Stimulated activated CD8-positive, alpha-beta memory T cell treated with anti-CD3 and anti-CD28 coated beads, Interleukin-2, amount 100 ng/mL, for 1 hour (primary cell): ENCODE data around the gene EVPLL.
A peak's percentile ranks its signal among the peaks of the same experiment; 100 is the strongest.
"Not testable (repeated sequence)": the region's sequence is repeated elsewhere in the genome, so short reads cannot be mapped to it uniquely, and the experiment has no call there.

ENCODE experiments used
- DNase-seq, 2 donors: peaks; one replicate each; pipeline ENCODE4 v3.0.0-alpha.2; 2020; ENCODE audit warnings: low read depth in 2 of 2

EVPLL gene

DNA sequence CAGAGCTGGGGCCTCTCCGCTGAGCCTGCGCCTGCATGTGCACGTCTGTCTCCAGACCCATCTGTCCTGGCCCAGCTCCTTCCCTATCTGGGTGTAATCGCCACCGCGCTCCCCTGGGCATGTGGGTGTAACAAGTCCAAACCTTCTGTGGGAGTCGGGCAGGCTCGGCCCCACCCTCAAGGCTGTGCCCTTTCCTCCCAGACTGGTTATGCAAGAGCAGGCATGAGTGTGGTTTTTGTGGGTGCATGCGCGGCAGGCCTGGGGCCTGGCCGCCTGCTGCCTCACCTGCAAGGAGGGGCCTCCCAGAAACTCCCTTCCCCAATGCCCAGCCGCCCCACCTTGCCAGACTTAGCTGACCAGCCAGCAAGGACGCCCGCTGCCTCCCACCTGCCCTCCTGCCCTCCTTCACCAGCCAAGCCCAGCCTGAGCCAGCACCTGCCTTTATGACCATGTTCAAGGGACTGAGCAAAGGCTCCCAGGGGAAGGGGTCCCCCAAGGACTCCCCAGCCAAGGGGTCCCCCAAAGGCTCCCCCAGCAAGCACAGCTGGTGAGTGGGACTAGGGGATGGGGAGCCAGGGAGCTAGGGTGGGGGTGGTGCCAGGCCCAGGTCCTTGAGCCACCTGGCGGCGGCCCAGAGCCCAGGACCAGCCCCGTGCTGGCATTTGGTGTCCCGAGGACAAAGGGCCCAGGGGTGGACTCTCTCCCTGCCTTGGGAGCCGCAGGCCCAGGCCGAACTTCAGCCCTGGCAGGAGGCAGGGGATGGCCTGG lies at the start of gene EVPLL:
TSS of gene EVPLL (plus strand) at position 342 of the 768 bp plus-strand sequence. CDS start 3,160 bp downstream, outside the sequence.
- DNase-seq, result no peak

DNA sequence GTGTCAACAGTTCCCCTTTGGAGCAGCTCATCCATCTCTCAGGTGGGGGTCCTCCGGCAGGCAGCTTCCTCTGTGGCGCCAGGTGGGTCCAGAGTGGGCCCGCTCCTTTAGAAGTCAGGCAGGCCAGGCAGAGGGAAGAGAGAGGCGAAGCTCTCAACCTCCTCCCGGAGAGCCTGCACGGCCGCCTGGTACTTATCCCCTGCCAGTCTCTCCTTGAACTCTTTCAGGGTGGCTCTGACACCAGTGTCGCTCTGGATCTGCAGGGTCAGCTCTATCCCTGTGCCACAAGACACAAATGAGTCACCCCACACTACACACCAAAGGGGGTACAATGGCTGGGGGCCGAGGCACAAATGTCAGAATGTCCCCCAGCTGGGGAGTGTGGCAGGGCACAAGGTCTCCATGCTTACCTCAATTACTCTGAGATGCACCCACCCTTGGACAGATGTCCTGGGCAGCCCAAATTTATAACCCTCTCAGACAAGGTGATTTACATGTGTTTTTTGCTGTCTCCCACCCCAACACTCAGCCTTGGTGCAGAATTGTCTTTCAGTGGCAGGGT lies 48.9 kb upstream of the EVPLL start:
- no peak for DNase-seq

GRCh38 chr17:18331879-18332278 lies 45.7 kb upstream of the EVPLL start:
- DNase-seq, result no peak

GRCh38 chr17:18332909-18333489 lies 44.6 kb upstream of the EVPLL start:
- no peak for DNase-seq

DNA sequence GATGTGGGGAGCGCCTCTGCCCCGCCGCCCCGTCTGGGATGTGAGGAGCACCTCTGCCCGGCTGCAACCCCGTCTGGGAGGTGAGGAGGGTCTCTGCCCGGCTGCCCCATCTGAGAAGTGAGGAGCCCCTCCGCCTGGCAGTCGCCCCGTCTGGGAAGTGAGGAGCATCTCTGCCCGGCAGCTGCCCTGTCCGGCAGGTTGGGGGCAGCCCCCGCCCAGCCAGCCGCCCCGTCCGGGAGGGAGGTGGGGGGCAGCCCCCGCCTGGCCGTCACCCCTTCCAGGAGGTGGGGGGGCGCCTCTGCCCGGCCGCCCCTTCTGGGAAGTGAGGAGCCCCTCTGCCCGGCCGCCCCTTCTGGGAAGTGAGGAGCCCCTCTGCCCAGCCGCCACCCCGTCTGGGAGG lies 39.4 kb upstream of the EVPLL start:
- DNase-seq, result not testable (repeated sequence)

DNA sequence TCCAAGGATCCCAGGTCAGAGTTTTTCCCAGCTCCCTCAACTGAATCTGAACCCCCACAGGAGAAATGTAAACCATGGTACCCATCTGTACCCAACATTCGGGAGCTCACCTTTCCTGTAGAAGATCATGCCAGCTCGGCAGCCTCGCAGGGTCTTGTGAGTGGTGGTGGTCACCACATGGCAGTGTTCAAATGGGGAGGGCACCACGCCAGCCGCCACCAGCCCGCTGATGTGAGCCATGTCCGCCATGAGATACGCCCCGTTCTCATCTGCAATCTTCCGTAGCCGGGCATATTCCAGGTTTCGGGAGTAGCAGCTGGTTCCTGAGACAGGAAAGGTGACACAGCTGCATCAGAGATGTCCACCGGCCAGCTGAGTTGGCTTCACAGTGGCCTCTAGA lies 37.6 kb upstream of the EVPLL start:
- DNase-seq, result no peak

DNA sequence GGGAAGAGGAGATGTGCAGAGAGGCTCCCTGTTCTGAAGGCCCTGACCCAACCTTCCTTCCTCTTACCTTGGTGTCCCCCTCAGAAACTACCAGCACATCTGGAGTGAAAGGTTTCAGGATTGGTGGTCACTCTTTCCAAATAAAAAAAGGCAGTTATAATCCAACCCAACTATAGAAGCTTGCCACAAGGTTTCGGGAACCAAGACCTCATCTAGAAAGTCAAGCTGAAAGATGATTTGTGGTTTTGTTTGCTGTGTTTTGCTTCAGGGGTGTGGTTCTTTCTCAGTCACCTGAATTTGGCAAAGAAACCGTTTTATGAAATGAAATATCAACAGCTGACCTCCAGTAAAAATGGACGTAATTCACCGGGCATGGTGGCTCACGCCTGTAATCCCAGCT lies 33.6 kb upstream of the EVPLL start:
- no peak for DNase-seq

DNA sequence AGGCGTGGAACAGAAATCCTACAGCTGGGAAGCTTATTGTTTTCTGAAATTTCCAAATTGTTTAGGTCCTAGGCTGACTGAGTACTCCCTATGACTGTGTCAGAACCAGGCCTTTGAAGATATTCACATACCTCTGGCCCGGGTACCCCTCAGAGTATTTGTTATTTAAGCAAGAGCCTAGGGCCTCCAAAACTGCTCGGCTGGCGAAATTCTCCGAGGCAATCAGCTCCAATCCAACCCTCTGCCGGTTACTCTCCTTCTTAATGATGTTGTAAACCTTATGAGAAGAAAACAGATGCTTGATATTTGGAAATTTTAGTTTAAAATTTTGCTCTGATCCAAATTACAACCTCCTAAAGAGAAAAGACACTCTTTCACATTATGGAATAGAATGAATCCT lies 24.0 kb upstream of the EVPLL start:
- no peak for DNase-seq

- no peak for DNase-seq
Observed at GRCh38 chr17:18356624-18357023, 21.0 kb upstream of the EVPLL start.

DNA sequence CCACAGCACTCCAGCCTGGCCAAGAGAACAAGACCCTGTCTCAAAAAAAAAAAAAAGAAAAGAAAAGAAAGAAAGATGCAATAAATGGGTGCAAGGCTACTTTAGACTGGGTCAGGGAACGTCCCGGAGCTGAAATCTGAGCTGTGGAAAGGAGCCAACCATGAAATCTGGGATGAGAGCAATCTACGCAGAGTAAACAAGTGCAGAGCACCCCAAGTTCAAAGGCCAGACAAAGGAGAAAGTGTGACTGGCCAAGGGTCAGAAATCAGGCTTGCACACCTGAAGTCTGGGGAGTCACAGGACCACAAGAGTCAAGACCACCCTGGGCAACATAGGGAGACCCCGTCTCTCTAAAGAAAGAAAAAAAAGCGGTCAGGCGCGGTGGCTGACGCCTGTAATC lies 17.1 kb upstream of the EVPLL start:
- no peak for DNase-seq

DNA sequence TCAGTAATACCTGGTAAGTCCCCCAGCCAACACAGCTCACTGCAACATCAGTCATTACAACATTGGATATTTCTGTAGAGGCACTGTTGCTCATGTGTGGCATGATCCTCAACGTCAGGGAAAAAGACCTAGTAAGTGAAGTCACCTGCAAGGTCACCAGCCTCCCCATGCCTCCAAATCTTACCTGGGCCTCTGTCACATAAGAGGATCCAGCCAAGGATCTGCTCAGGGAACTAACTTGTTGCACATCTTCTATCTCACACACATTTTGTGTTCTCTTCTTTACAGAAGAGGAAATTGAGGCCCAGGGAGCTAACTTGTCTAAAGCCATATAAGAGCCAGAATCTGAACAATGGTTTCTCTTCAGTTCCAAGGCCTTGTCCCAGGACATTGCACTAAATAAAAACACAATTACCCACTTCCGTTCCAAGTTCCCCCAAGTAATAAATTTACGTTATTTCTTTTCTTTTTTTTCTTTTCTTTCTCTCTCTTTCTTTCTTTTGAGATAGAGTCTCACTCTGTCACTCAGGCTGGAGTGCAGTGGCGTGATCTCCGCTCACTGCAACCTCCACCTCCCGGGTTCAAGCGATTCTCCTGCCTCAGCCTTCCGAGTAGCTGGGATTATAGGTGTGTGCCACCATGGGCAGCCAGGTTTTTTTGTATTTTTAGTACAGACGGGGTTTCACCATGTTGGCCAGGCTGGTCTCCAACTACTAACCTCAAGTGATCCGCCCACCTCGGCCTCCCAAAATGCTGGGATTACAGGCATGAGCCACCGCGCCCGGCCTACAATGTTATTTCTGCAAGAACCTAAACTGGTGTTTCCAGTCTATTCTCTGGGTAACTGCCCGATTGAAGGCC lies 15.5 kb upstream of the EVPLL start:
- no peak for DNase-seq

DNA sequence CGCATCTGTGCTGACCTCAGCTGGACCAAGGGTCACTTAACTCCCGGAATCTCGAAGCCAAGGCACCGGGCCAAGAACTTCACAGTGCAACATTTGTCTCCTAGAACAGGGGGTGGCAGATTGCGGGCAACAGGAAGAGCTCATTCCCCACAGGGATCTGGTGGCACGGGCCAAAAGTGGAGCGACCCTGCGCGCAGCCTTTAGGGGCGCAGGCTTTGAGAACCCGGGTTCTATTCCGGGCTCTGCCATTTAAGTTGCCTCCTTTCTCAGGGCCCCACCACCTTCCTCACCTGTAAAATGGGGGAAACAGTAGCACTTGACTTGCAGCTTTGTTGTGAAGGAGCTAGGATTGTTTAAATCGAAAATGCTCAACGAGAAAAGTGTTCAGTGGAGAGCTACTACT lies 14.9 kb upstream of the EVPLL start:
- DNase-seq, result no peak

DNA sequence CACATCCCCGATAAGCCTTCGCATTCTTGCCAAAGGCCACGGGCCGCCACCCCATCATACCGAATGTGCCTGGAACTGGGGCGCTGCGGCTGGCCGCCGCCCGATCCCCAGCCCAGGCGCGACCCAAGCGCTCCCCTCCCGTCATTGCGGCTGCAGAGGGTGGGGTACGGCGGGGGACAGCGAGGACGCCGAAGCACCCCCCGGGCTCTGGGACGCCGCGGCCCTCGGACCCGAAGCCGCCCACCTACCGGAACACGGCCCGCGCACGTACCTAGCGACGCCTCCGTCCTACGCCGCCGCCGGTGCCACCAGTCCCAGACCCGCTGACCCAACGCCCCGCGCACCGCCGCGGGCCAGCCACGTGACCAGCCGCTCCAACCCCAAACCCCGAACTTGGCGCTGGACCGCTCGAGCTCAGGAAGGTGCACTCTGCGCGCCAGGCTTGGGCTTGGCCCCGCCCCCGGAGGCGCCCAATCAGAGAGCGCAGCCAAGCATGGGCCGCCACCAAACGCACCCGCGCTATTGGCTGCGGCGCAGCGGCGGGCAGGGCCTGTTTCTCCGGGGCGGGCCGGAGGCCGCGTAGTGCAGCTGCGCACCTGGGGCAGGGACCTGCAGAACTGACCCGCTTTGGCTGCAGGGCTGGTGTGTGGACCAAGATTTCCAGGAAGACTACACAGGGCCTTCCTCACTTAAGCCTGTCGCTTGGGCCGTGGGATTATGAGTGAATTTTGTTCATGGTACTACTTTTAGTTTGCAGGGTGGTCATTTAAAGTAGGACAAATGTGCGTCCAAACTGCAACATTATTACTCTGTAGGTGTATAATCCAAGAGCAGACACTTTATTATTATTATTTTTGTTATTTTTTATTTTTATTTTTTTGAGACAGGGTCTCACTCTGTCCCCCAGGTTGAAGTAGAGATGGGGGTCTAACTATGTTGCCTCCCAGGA lies 14.2 kb upstream of the EVPLL start, which contains the start of gene SHMT1:
TSS of gene SHMT1 (minus strand) at position 450 of the 949 bp plus-strand sequence. CDS start 7,569 bp downstream, outside the sequence.
- peak; percentile 78 to 81 for DNase-seq

GRCh38 chr17:18364166-18364565 lies 13.4 kb upstream of the EVPLL start:
- DNase-seq, result no peak

GRCh38 chr17:18368946-18369345 lies 8.6 kb upstream of the EVPLL start:
- DNase-seq, result no peak

DNA sequence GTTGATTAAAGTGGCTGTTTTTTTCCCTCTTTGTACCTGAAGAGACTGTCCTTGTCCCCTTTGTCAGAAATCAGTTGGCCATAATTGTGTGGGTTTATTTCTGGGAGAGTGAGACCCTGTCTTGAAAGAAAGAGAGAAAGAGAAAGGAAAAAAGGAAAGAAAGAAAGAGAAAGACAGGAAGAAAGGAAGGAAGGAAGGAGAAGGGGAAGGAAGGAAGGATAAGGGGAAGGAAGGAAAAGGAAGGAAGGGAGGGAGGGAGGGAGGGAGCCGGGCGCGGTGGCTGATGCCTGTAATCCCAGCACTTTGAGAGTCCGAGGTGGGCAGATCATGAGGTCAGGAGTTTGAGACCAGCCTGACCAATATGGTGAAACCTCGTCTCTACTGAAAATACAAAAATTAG lies 6.8 kb upstream of the EVPLL start:
- no peak for DNase-seq

- DNase-seq, result no peak
Observed at GRCh38 chr17:18371455-18371854, 6.1 kb upstream of the EVPLL start.

GRCh38 chr17:18373181-18373580 lies 4.4 kb upstream of the EVPLL start:
- not testable (repeated sequence) for DNase-seq

DNA sequence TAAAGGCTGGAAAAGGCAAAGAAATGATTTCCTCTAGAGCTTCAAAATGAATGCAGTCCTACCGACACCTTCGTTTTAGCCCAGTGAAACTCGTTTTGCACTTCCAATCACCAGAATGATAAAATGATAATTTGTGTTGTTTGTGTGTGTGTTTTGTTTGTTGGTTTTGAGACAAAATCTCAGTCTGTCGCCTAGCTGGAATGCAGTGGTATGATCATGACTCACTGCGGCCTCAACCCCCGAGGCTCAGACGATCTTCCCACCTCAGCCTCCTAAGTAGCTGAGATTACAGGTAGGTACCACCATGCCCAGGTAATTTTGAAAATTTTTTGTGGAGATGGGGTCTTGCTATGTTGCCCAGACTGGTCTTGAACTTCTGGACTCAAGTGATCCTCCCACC lies 3.4 kb upstream of the EVPLL start:
- DNase-seq, result no peak

- no peak for DNase-seq
Observed at GRCh38 chr17:18378205-18378505, 577 bp downstream of the EVPLL start.

DNA sequence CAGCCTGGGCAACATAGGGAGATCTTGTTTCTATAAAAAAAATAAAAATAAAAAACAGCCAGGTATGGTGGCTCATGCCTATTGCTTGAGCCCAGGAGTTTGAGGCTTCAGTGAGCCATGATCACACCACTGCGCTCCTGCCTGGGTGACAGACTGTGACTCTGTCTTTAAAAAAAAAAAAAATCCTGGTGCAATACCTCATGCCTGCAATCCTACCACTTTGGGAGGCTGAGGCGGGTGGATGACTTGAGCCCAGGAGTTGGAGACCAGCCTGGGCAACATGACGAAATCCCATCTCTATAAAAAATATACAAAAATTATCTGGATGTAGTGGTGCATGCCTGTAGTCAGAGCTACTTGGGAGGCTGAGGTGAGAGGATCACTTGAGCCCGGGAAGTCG lies 1.0 kb downstream of the EVPLL start:
- not testable (repeated sequence) for DNase-seq
